D341Med (cell line): ENCODE results near the gene LSM14A.
A peak's percentile ranks its signal among the peaks of the same experiment; 100 is the strongest.

Source experiments
- DNase-seq: peaks from one replicate; pipeline ENCODE4 v3.0.0; 2012; ENCODE audit warnings: low spot score

The LSM14A gene

GRCh38 chr19:34256835-34257558 lies 84.7 kb downstream of the LSM14A start:
- DNase-seq, result no peak

- DNase-seq, result no peak
Observed at GRCh38 chr19:34257559-34257924, 85.2 kb downstream of the LSM14A start.

GRCh38 chr19:34259367-34260095 lies 87.2 kb downstream of the LSM14A start:
- no peak for DNase-seq

GRCh38 chr19:34260771-34261173 lies 88.5 kb downstream of the LSM14A start:
- peak; percentile 55 for DNase-seq

- peak; percentile 76 for DNase-seq
Observed at GRCh38 chr19:34261334-34262109, 89.2 kb downstream of the LSM14A start.

GRCh38 chr19:34263745-34264237 lies 91.5 kb downstream of the LSM14A start:
- no peak for DNase-seq

- DNase-seq, result no peak
Observed at GRCh38 chr19:34265221-34265650, 92.9 kb downstream of the LSM14A start.

GRCh38 chr19:34269081-34269480 lies 96.8 kb downstream of the LSM14A start:
- DNase-seq, result no peak

- no peak for DNase-seq
Observed at GRCh38 chr19:34269489-34269888, 97.2 kb downstream of the LSM14A start.

- DNase-seq, result no peak
Observed at GRCh38 chr19:34269968-34270621, 97.8 kb downstream of the LSM14A start.

GRCh38 chr19:34273121-34273520 lies 100.8 kb downstream of the LSM14A start:
- no peak for DNase-seq

- DNase-seq, result no peak
Observed at GRCh38 chr19:34274284-34274826, 102.1 kb downstream of the LSM14A start.

- DNase-seq, result no peak
Observed at GRCh38 chr19:34274827-34275625, 102.7 kb downstream of the LSM14A start.

GRCh38 chr19:34275705-34276104 lies 103.4 kb downstream of the LSM14A start:
- no peak for DNase-seq

- no peak for DNase-seq
Observed at GRCh38 chr19:34276614-34277013, 104.3 kb downstream of the LSM14A start.

- DNase-seq, result no peak
Observed at GRCh38 chr19:34277244-34277643, 104.9 kb downstream of the LSM14A start.

- DNase-seq, result no peak
Observed at GRCh38 chr19:34278783-34279182, 106.5 kb downstream of the LSM14A start.
